ENCODE results near the gene SS18.

Gene SS18

GRCh38 chr18:26073758-26074157 lies 16.7 kb downstream of the SS18 start:
- FAIRE-seq (no peak), DNase-seq (ENCODE audit: low spot score) (no peak)

- no peak for FAIRE-seq
- DNase-seq (ENCODE audit: low spot score): no peak
These were observed 18.7 kb downstream of the SS18 start for GRCh38 chr18:26071725-26072124.

- DNase-seq (ENCODE audit: low spot score): no peak
- no peak for FAIRE-seq
These were observed 19.4 kb downstream of the SS18 start for GRCh38 chr18:26071020-26071419.

GRCh38 chr18:26059357-26059756 lies 31.1 kb downstream of the SS18 start:
- FAIRE-seq (no peak), DNase-seq (ENCODE audit: low spot score) (no peak)

GRCh38 chr18:26057344-26057773 lies 33.1 kb downstream of the SS18 start:
- DNase-seq (ENCODE audit: low spot score) (no peak), FAIRE-seq (no peak)

- DNase-seq (ENCODE audit: low spot score) (no peak), FAIRE-seq (no peak)
These were observed 34.1 kb downstream of the SS18 start for GRCh38 chr18:26056291-26056690.

- no peak for FAIRE-seq
These were observed 37.9 kb downstream of the SS18 start for GRCh38 chr18:26052505-26052904.

GRCh38 chr18:26051843-26052242 lies 38.6 kb downstream of the SS18 start:
- DNase-seq (ENCODE audit: low spot score): no peak
- FAIRE-seq: no peak

More at GRCh38 chr18:26052505-26052904, 37.9 kb downstream of the SS18 start:
- DNase-seq (ENCODE audit: low spot score): no peak

GRCh38 chr18:26046419-26047077 lies 43.9 kb downstream of the SS18 start:
- FAIRE-seq (no peak), DNase-seq (ENCODE audit: low spot score) (no peak)

GRCh38 chr18:26044807-26045206 lies 45.6 kb downstream of the SS18 start:
- DNase-seq (ENCODE audit: low spot score): no peak
- no peak for FAIRE-seq

- FAIRE-seq: no peak
These were observed 50.3 kb downstream of the SS18 start for GRCh38 chr18:26040051-26040656.

GRCh38 chr18:26039203-26039602 lies 51.2 kb downstream of the SS18 start:
- DNase-seq (ENCODE audit: low spot score) (no peak), FAIRE-seq (no peak)

More at GRCh38 chr18:26040051-26040656, 50.3 kb downstream of the SS18 start:
- no peak for DNase-seq (ENCODE audit: low spot score)

GRCh38 chr18:26036635-26037034 lies 53.8 kb downstream of the SS18 start:
- FAIRE-seq: no peak

GRCh38 chr18:26034850-26035497 lies 55.4 kb downstream of the SS18 start:
- DNase-seq (ENCODE audit: low spot score) (no peak), FAIRE-seq (no peak)

More at GRCh38 chr18:26036635-26037034, 53.8 kb downstream of the SS18 start:
- no peak for DNase-seq (ENCODE audit: low spot score)

- FAIRE-seq (no peak), DNase-seq (ENCODE audit: low spot score) (no peak)
These were observed 67.8 kb downstream of the SS18 start for GRCh38 chr18:26022585-26022984.

- FAIRE-seq (no peak), DNase-seq (ENCODE audit: low spot score) (no peak)
These were observed 69.2 kb downstream of the SS18 start for GRCh38 chr18:26021061-26021754.

GRCh38 chr18:26017929-26018328 lies 72.5 kb downstream of the SS18 start:
- DNase-seq (ENCODE audit: low spot score) (no peak), FAIRE-seq (no peak)

- DNase-seq (ENCODE audit: low spot score) (no peak), FAIRE-seq (no peak)
These were observed 76.0 kb downstream of the SS18 start for GRCh38 chr18:26014462-26014861.

GRCh38 chr18:26008619-26009018 lies 81.8 kb downstream of the SS18 start:
- DNase-seq (ENCODE audit: low spot score) (no peak), FAIRE-seq (no peak)

- no peak for FAIRE-seq
- DNase-seq (ENCODE audit: low spot score): no peak
These were observed 82.3 kb downstream of the SS18 start for GRCh38 chr18:26008096-26008495.

- DNase-seq (ENCODE audit: low spot score) (no peak), FAIRE-seq (no peak)
These were observed 84.5 kb downstream of the SS18 start for GRCh38 chr18:26005950-26006349.

- FAIRE-seq: no peak
- no peak for DNase-seq (ENCODE audit: low spot score)
These were observed 85.6 kb downstream of the SS18 start for GRCh38 chr18:26004832-26005231.
